CD4-positive, alpha-beta T cell (primary cell): ENCODE measurements around the gene CTNNA3. TPM values are rescaled to one million over a fixed set of nuclear protein-coding genes. Genes with fewer than 3 reads are reported as not detected.

Experiments
- ATAC-seq: fragments of 200-7000 bp; cut with Tn5 transposase; one replicate; pipeline ENCODE4 v1.10.0; 2022; ENCODE audit warnings: mild to moderate bottlenecking; ENCODE audit not compliant: poor library complexity
- CTCF ChIA-PET: fragments of 350-600 bp; sonication (Branson Sonifier 250); formaldehyde crosslinking; loops from one replicate; lab custom pipeline; 2021; ENCODE audit warnings: antibody characterized with exemption, inconsistent platforms; lab: Charles Lee
- POLR2A ChIA-PET: fragments of 350-600 bp; sonication (Branson Sonifier 250); formaldehyde crosslinking; loops from one replicate; lab custom pipeline; 2021; ENCODE audit warnings: antibody characterized with exemption, inconsistent platforms; lab: Charles Lee
- DNase-seq, 14 experiments: peaks; one replicate each; pipeline ENCODE4 v3.0.0-alpha.2; 2013 to 2020; ENCODE audit warnings: mixed read lengths in 2 of 14
- H3K27ac ChIP-seq, 2 donors: one replicate each; pipeline versions ENCODE4 v1.5.1 to v1.7.0; 2013; ENCODE audit warnings: low read length in 2 of 2, low read depth in 1 of 2, mild to moderate bottlenecking in 1 of 2
- H3K27me3 ChIP-seq, 2 experiments: 1 replicate in 1 of 2; 2 replicates in 1 of 2; pipeline versions ENCODE4 v1.6.1 to v1.7.0; 2013; ENCODE audit warnings: low read length in 2 of 2, control low read depth in 1 of 2, mild to moderate bottlenecking in 1 of 2, moderate library complexity in 1 of 2; ENCODE audit not compliant: insufficient read depth in 2 of 2, control insufficient read depth in 1 of 2
- H3K36me3 ChIP-seq: one replicate; pipeline ENCODE4 v1.6.1; 2013; ENCODE audit warnings: low read length, control low read depth; ENCODE audit not compliant: insufficient read depth
- H3K4me1 ChIP-seq: one replicate; pipeline ENCODE4 v1.6.1; 2013; ENCODE audit warnings: low read length, control low read depth; ENCODE audit not compliant: insufficient read depth
- H3K4me3 ChIP-seq: one replicate; pipeline ENCODE4 v1.5.1; 2013; ENCODE audit warnings: mild to moderate bottlenecking, low read length, moderate library complexity
- H3K9me3 ChIP-seq, 2 experiments: 1 replicate in 1 of 2; 2 replicates in 1 of 2; pipeline versions ENCODE4 v1.6.1 to v1.7.0; 2013; ENCODE audit warnings: low read length in 2 of 2, mild to moderate bottlenecking in 2 of 2, control low read depth in 1 of 2, moderate library complexity in 1 of 2; ENCODE audit not compliant: control insufficient read depth in 1 of 2, insufficient read depth in 1 of 2
- H3K27ac Mint-ChIP-seq: one replicate; pipeline ENCODE4 v1.8.0; 2020; ENCODE audit warnings: mixed read lengths
- H3K27me3 Mint-ChIP-seq: one replicate; pipeline ENCODE4 v1.8.0; 2021; ENCODE audit warnings: mixed read lengths
- H3K36me3 Mint-ChIP-seq: one replicate; pipeline ENCODE4 v1.8.0; 2021; ENCODE audit warnings: low read depth, mixed read lengths
- H3K4me1 Mint-ChIP-seq: one replicate; pipeline ENCODE4 v1.8.0; 2021; ENCODE audit warnings: low read depth, mixed read lengths
- H3K4me3 Mint-ChIP-seq: one replicate; pipeline ENCODE4 v1.8.0; 2020; ENCODE audit warnings: mild to moderate bottlenecking, mixed read lengths
- H3K9me3 Mint-ChIP-seq: one replicate; pipeline ENCODE4 v1.8.0; 2020; ENCODE audit warnings: mixed read lengths
- intact Hi-C, 2 experiments: fragments of 100-400 bp; cut with DNase I in 1 of 2; cut with micrococcal nuclease in 1 of 2; formaldehyde crosslinking; loops; one replicate each; pipeline versions ENCODE4 v1.15.1 to v1.9.0; 2023 to 2025; cut with DNase I, micrococcal nuclease
- total RNA-seq, 174 experiments: library from RNA in 2 of 174; stranded (reverse) in 2 of 174; gene quantifications; one replicate each; pipeline ENCODE4 v1.2.3 and lab custom pipeline; 2021 to 2026
- TF ChIP-seq, protein P1 (sequence below): fragments of 200-600 bp; IDR thresholded peaks from one replicate; pipeline ENCODE4 v1.8.0; 2022; ENCODE audit warnings: antibody characterized with exemption, mild to moderate bottlenecking

The CTNNA3 gene
- total RNA-seq, 2 experiments from 2014 or later: 0.80 TPM; not detected in 1

- H3K27me3 Mint-ChIP-seq: no peaks in the 10 kb centered on the region
- DNase-seq (no peak), ATAC-seq (no peak)
- Histone ChIP-seq H3K4me3 (no peak overlapping the region), H3K27ac (no peak overlapping the region), H3K4me1 (no peaks in the 10 kb centered on the region), H3K9me3 (no peaks in the 10 kb centered on the region), H3K36me3 (no peaks in the 10 kb centered on the region), H3K27me3 (no peaks in the 10 kb centered on the region)
- H3K4me3 Mint-ChIP-seq: no peak overlapping the region
- TF ChIP-seq, protein P1, sequence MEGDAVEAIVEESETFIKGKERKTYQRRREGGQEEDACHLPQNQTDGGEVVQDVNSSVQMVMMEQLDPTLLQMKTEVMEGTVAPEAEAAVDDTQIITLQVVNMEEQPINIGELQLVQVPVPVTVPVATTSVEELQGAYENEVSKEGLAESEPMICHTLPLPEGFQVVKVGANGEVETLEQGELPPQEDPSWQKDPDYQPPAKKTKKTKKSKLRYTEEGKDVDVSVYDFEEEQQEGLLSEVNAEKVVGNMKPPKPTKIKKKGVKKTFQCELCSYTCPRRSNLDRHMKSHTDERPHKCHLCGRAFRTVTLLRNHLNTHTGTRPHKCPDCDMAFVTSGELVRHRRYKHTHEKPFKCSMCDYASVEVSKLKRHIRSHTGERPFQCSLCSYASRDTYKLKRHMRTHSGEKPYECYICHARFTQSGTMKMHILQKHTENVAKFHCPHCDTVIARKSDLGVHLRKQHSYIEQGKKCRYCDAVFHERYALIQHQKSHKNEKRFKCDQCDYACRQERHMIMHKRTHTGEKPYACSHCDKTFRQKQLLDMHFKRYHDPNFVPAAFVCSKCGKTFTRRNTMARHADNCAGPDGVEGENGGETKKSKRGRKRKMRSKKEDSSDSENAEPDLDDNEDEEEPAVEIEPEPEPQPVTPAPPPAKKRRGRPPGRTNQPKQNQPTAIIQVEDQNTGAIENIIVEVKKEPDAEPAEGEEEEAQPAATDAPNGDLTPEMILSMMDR: no peak
- ChIA-PET CTCF (no interaction called here), POLR2A (no interaction called here)
- H3K36me3 Mint-ChIP-seq: no peaks in the 10 kb centered on the region
- intact Hi-C loops: no loop called here
- H3K4me1 Mint-ChIP-seq: no peaks in the 10 kb centered on the region
- H3K27ac Mint-ChIP-seq: no peak overlapping the region
- peaks cover 2% of the 10 kb centered on the region for H3K9me3 Mint-ChIP-seq
Observed at GRCh38 chr10:66842371-66842770, 853.6 kb downstream of the CTNNA3 start.

- ChIA-PET CTCF (no interaction called here), POLR2A (no interaction called here)
- Histone ChIP-seq H3K27me3 (no peaks in the 10 kb centered on the region), H3K27ac (no peak overlapping the region), H3K4me3 (no peak overlapping the region), H3K4me1 (no peaks in the 10 kb centered on the region), H3K36me3 (no peaks in the 10 kb centered on the region), H3K9me3 (no peaks in the 10 kb centered on the region)
- peaks cover 2% of the 10 kb centered on the region for H3K9me3 Mint-ChIP-seq
- no peaks in the 10 kb centered on the region for H3K27me3 Mint-ChIP-seq
- H3K4me3 Mint-ChIP-seq: no peak overlapping the region
- H3K36me3 Mint-ChIP-seq: no peaks in the 10 kb centered on the region
- no peaks in the 10 kb centered on the region for H3K4me1 Mint-ChIP-seq
- ATAC-seq (no peak), DNase-seq (no peak)
- H3K27ac Mint-ChIP-seq: no peak overlapping the region
- intact Hi-C loops: no loop called here
- TF ChIP-seq, protein P1: no peak
Observed at GRCh38 chr10:66838656-66839055, 857.3 kb downstream of the CTNNA3 start.

GRCh38 chr10:66837990-66838389 lies 858.0 kb downstream of the CTNNA3 start:
- Mint-ChIP-seq H3K4me3 (no peak overlapping the region), H3K9me3 (peaks cover 2% of the 10 kb centered on the region), H3K27ac (no peak overlapping the region), H3K27me3 (no peaks in the 10 kb centered on the region), H3K36me3 (no peaks in the 10 kb centered on the region), H3K4me1 (no peaks in the 10 kb centered on the region)
- H3K36me3 ChIP-seq: no peaks in the 10 kb centered on the region
- H3K9me3 ChIP-seq: no peaks in the 10 kb centered on the region
- ChIA-PET POLR2A (no interaction called here), CTCF (no interaction called here)
- ATAC-seq (no peak), DNase-seq (no peak)
- intact Hi-C loops: no loop called here
- H3K4me1 ChIP-seq: no peaks in the 10 kb centered on the region
- no peak overlapping the region for H3K27ac ChIP-seq
- no peaks in the 10 kb centered on the region for H3K27me3 ChIP-seq
- TF ChIP-seq, protein P1: no peak
- no peak overlapping the region for H3K4me3 ChIP-seq
